NOMO-1 treated with DMSO at 0.1 percent for 48 hours (cell line): ENCODE data around the gene TENT5D.
A peak's percentile ranks its signal among the peaks of the same experiment; 100 is the strongest.
"Not testable (repeated sequence)": the region's sequence is repeated elsewhere in the genome, so short reads cannot be mapped to it uniquely, and the experiment has no call there.

Experiments used
- DNase-seq: peaks from one replicate; lab custom pipeline; 2025; ENCODE audit not compliant: unreplicated experiment; lab: John Stamatoyannopoulos, UW

TENT5D gene

GRCh38 chrX:80420147-80420546 lies at the start of gene TENT5D:
TENT5D (plus strand) TSS chrX:80420447; CDS start chrX:80442540, 22,093 bp downstream.
- DNase-seq: no peak

GRCh38 chrX:80385651-80386050 lies 34.6 kb upstream of the TENT5D start:
- not testable (repeated sequence) for DNase-seq

GRCh38 chrX:80388206-80388605 lies 32.0 kb upstream of the TENT5D start:
- DNase-seq: no peak

- no peak for DNase-seq
Measured at GRCh38 chrX:80412042-80412441, 8.2 kb upstream of the TENT5D start.

- no peak for DNase-seq
Measured at GRCh38 chrX:80423000-80423399, 2.8 kb downstream of the TENT5D start.

GRCh38 chrX:80423744-80424143 lies 3.5 kb downstream of the TENT5D start:
- DNase-seq: no peak

- DNase-seq: no peak
Measured at GRCh38 chrX:80430826-80431504, 10.7 kb downstream of the TENT5D start.

GRCh38 chrX:80431505-80431832 lies 11.2 kb downstream of the TENT5D start:
- no peak for DNase-seq

- no peak for DNase-seq
Measured at GRCh38 chrX:80432441-80432840, 12.2 kb downstream of the TENT5D start.

- peak; percentile 9 for DNase-seq
Measured at GRCh38 chrX:80432863-80433262, 12.6 kb downstream of the TENT5D start.

- DNase-seq: not testable (repeated sequence)
Measured at GRCh38 chrX:80468166-80468565, 47.9 kb downstream of the TENT5D start.

- DNase-seq: no peak
Measured at GRCh38 chrX:80471582-80471981, 51.3 kb downstream of the TENT5D start.

- DNase-seq: no peak
Measured at GRCh38 chrX:80485543-80485942, 65.3 kb downstream of the TENT5D start.

- no peak for DNase-seq
Measured at GRCh38 chrX:80486299-80486698, 66.1 kb downstream of the TENT5D start.

GRCh38 chrX:80489166-80489565 lies 68.9 kb downstream of the TENT5D start:
- no peak for DNase-seq
